Brain microvascular endothelial cell (primary cell): ENCODE results near the gene SETD7.
A peak's percentile ranks its signal among the peaks of the same experiment; 100 is the strongest.

Experiments used
- DNase-seq: peaks from one replicate; pipeline ENCODE4 v3.0.0-alpha.2; 2020
- H3K27ac ChIP-seq: fragments of 250-450 bp; sonication (Bioruptor Pico); 2 replicates; pipeline ENCODE4 v1.5.1; 2020; ENCODE audit warnings: mild to moderate bottlenecking, moderate library complexity
- H3K27me3 ChIP-seq: fragments of 250-450 bp; sonication (Bioruptor Pico); replicated peaks from 2 replicates; pipeline ENCODE4 v1.5.1; 2020; ENCODE audit warnings: mild to moderate bottlenecking
- H3K36me3 ChIP-seq: fragments of 250-450 bp; sonication (Bioruptor Pico); replicated peaks from 2 replicates; pipeline ENCODE4 v1.5.1; 2020; ENCODE audit warnings: mild to moderate bottlenecking
- H3K4me3 ChIP-seq: 2 replicates; pipeline ENCODE4 v1.5.1; 2011; ENCODE audit warnings: low read depth, mild to moderate bottlenecking, control low read depth, low read length, moderate library complexity
- in situ Hi-C: cut with HindIII; loops from 2 replicates; pipeline ENCODE4 v1.10.0; 2017; ENCODE audit warnings: low sequenced_read_pairs, low pct_ligation_motif_present
- TF ChIP-seq, protein P1 (sequence below): IDR thresholded peaks from 2 replicates; pipeline ENCODE4 v1.5.1; 2011; ENCODE audit warnings: low read depth, mild to moderate bottlenecking, moderate library complexity, low read length, control low read depth, inconsistent platforms; ENCODE audit errors: missing control alignments

The SETD7 gene

DNA sequence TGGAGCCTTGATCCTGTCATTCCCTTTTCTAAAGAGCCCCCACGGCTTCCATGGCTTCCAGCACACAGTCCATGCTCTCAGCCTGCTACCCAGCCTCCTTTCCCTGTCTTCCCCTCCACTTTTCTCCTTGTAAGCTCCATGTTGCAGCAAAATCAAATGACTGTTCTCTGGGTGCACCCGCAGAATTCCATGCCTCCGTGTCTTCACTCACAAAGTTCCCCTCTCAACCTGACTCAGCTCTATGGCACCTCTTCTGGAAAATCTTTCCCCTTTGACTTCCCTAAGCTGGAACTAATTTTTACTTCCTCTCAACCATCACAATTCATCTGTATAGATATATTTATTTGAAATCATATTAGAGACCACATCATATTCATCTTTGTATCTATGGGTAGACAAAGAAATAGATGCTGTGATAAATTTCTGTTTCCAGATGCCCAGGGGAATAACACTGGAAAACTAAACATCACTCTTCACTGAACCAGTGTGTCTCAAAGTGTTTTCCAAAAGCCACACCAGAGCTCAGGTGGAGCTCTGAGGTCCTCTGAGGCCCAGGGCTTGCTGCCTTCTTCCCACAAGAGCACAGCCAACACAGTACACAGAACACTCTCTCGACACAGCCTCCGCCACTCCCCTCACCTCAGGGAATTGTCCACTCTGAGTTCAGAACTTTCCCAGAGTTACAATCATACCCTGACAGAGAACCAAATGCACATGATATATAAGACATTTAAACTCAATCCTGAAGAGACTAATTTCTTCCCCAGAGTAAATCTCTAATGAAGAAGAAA lies 3.3 kb downstream of the SETD7 start:
- Histone ChIP-seq H3K36me3 (no peaks in the 10 kb centered on the region), H3K4me3 (no peak overlapping the region), H3K27me3 (no peaks in the 10 kb centered on the region), H3K27ac (no peak overlapping the region)
- TF ChIP-seq, protein P1, sequence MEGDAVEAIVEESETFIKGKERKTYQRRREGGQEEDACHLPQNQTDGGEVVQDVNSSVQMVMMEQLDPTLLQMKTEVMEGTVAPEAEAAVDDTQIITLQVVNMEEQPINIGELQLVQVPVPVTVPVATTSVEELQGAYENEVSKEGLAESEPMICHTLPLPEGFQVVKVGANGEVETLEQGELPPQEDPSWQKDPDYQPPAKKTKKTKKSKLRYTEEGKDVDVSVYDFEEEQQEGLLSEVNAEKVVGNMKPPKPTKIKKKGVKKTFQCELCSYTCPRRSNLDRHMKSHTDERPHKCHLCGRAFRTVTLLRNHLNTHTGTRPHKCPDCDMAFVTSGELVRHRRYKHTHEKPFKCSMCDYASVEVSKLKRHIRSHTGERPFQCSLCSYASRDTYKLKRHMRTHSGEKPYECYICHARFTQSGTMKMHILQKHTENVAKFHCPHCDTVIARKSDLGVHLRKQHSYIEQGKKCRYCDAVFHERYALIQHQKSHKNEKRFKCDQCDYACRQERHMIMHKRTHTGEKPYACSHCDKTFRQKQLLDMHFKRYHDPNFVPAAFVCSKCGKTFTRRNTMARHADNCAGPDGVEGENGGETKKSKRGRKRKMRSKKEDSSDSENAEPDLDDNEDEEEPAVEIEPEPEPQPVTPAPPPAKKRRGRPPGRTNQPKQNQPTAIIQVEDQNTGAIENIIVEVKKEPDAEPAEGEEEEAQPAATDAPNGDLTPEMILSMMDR, result no peak
- in situ Hi-C loops, result no loop called here
- no peak for DNase-seq

DNA sequence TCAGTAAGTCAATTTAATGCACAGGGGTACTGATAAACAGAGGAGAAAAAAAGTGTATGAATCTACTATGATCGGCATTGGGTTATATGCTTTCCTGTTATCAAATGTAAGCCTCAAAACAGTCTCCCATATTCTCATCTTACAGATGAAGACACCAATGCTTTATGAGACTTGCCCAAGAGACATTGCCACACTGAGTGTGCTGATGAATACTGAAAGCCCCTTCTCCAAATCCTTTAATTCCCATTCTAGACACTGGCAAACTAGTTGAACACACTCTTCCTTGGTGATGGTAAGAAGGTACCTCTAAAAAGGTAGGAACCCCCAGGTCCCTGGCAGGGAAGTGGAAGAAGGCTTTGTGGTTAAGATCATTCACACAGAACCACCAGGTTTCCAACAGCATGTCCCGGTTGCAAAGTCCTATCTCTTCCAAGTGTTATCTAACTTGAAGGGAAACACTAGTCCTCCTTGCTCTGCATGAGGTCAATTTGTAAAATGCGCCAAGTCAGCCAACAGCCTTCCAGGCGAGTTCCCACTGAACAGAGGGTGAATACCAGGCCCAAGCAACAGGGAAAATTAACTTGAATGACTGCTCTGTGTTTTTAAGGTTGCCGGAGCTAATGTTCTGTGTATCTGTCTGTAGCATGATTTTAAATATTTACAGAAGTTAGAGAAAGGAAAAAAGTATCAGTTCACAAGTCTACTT lies 5.1 kb downstream of the SETD7 start:
- TF ChIP-seq, protein P1, result no peak
- no peaks in the 10 kb centered on the region for H3K27me3 ChIP-seq
- H3K36me3 ChIP-seq, result peaks cover 5% of the 10 kb centered on the region
- DNase-seq, result peak; percentile 51
- peak overlapping the region; percentile 75 for H3K27ac ChIP-seq
- in situ Hi-C loops, result no loop called here
- no peak overlapping the region for H3K4me3 ChIP-seq

- Histone ChIP-seq H3K4me3 (no peak overlapping the region), H3K36me3 (peaks cover 15% of the 10 kb centered on the region), H3K27ac (no peak overlapping the region), H3K27me3 (no peaks in the 10 kb centered on the region)
- TF ChIP-seq, protein P1, result no peak
- in situ Hi-C loops, result no loop called here
- no peak for DNase-seq
Observed at GRCh38 chr4:139547979-139548378, 8.0 kb downstream of the SETD7 start.

GRCh38 chr4:139540632-139541031 lies 15.4 kb downstream of the SETD7 start:
- Histone ChIP-seq H3K4me3 (no peak overlapping the region), H3K36me3 (peaks cover 9% of the 10 kb centered on the region), H3K27ac (no peak overlapping the region), H3K27me3 (no peaks in the 10 kb centered on the region)
- no peak for DNase-seq
- TF ChIP-seq, protein P1, result no peak
- in situ Hi-C loops, result no loop called here

GRCh38 chr4:139540161-139540560 lies 15.9 kb downstream of the SETD7 start:
- H3K4me3 ChIP-seq, result no peak overlapping the region
- H3K27ac ChIP-seq, result no peak overlapping the region
- no peaks in the 10 kb centered on the region for H3K27me3 ChIP-seq
- peaks cover 7% of the 10 kb centered on the region for H3K36me3 ChIP-seq
- in situ Hi-C loops, result no loop called here
- DNase-seq, result no peak
- TF ChIP-seq, protein P1, result no peak

DNA sequence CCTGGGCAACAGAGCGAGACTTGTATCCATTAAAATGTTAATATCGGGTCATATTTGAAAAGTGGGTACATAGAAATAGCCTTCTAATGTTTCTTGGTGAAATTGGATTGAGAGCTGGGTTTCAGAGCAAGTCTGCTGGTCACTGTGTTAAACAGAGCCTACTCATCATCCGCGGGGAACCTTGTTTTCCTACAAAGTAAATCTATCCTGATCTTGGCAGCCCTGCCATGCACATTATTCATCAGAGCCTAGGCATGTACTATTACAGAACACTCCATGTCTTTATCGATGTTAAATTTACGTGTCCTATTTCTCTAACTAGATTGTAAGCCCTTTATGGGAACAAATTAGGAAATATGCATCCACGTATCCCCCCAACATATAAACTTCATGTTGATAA lies 18.7 kb downstream of the SETD7 start:
- Histone ChIP-seq H3K36me3 (peaks cover 5% of the 10 kb centered on the region), H3K27me3 (no peaks in the 10 kb centered on the region), H3K4me3 (no peak overlapping the region), H3K27ac (no peak overlapping the region)
- DNase-seq, result no peak
- in situ Hi-C loops, result no loop called here
- TF ChIP-seq, protein P1, result no peak
